ENCODE results near the gene MORC2. TPM values are rescaled to one million over a fixed set of nuclear protein-coding genes. Genes with fewer than 3 reads are reported as not detected.

MORC2 gene
- total RNA-seq, 1 donor from 2014 or later: 50.6 TPM

DNA sequence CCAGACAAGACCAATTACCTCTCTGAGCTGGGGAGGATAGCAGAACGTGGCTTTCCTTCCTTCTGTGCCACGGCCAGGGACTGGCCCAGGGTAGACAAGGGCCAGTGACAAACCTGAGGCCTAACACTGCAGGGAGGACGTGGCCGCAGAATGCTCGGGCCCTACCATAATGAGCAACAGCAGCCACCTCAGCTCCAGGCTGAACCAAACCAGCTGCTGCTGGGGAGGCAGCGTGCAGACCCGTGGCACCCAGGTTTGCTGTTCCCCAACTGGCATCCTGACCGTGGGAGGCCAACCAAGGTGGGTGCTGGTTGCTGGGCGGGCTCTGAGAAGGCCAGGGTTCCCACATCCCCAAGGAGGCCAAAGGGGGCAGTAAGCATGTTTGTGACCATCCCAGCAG is 83.0 kb downstream of the MORC2 start:
- no peak for DNase-seq
- H3K27me3 Mint-ChIP-seq: no peaks in the 10 kb centered on the region
- intact Hi-C loops (cut with micrococcal nuclease): no loop called here
- H3K4me3 Mint-ChIP-seq: no peak overlapping the region
- H3K27ac Mint-ChIP-seq: no peak overlapping the region
- H3K4me1 Mint-ChIP-seq: no peaks in the 10 kb centered on the region
- H3K9me3 Mint-ChIP-seq: no peaks in the 10 kb centered on the region
- H3K36me3 Mint-ChIP-seq (ENCODE audit: low read depth): no peaks in the 10 kb centered on the region

DNA sequence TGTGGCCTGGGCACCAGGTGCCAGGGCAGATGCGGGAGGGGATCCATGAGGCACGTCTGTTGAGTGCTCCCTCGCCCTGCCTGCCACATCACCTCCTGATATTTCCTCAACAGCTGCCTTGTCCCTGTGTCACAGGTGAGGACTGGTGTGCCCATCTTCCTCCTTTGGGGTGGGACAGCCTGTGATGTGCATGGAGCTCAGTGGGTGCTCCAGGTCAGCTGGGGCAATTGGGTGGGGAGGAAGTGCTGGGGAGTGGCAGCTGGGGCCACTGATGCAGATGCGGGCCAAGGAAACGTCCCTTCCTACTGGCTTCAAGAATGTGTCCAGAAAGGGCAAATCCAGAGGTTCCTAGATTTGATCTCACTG is 83.6 kb downstream of the MORC2 start:
- no peaks in the 10 kb centered on the region for H3K36me3 Mint-ChIP-seq (ENCODE audit: low read depth)

GRCh38 chr22:30884211-30885000 is 84.2 kb downstream of the MORC2 start:
- Mint-ChIP-seq H3K4me3 (no peak overlapping the region), H3K27ac (no peak overlapping the region), H3K36me3 (ENCODE audit: low read depth) (no peaks in the 10 kb centered on the region), H3K27me3 (no peaks in the 10 kb centered on the region), H3K4me1 (no peaks in the 10 kb centered on the region), H3K9me3 (no peaks in the 10 kb centered on the region)
- intact Hi-C loops (cut with micrococcal nuclease): no loop called here
- DNase-seq: no peak

More for the DNA sequence above, 83.6 kb downstream of the MORC2 start:
- Mint-ChIP-seq H3K9me3 (no peaks in the 10 kb centered on the region), H3K27me3 (no peaks in the 10 kb centered on the region), H3K27ac (no peak overlapping the region), H3K4me1 (no peaks in the 10 kb centered on the region), H3K4me3 (no peak overlapping the region)
- intact Hi-C loops (cut with micrococcal nuclease): no loop called here
- no peak for DNase-seq

DNA sequence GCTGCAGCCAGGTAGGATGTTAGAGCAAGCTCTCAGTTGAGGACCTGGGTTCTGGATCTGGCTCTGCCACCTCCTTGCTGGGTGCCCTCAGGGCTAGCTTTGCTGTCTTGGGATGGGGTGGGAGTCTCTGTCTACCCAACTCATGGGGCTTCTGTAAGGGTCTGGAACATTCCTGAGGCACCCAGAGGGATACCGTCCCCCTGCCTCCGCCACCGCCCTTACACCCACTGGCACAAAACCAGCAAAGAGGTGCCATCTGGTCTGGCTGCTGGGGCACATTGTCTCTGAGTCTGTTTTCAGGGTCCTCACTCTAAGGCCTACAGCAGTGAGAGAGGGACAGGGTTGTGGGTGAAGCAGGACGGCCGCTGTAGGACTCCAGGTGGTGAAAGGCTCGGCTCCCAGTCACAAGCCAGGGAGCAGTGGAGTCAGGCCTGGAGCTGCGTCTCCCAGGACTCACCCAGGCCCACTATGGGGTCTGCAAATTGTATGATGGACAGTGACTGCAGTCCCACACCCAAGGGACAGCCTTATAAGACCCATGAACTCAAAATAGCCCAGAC is 84.9 kb downstream of the MORC2 start:
- no peaks in the 10 kb centered on the region for H3K36me3 Mint-ChIP-seq (ENCODE audit: low read depth)
- H3K9me3 Mint-ChIP-seq: no peaks in the 10 kb centered on the region

GRCh38 chr22:30882974-30883533 is 85.5 kb downstream of the MORC2 start:
- Mint-ChIP-seq H3K9me3 (no peaks in the 10 kb centered on the region), H3K4me3 (no peak overlapping the region), H3K27me3 (no peaks in the 10 kb centered on the region), H3K27ac (no peak overlapping the region), H3K4me1 (no peaks in the 10 kb centered on the region), H3K36me3 (ENCODE audit: low read depth) (no peaks in the 10 kb centered on the region)
- intact Hi-C loops (cut with micrococcal nuclease): no loop called here
- DNase-seq: no peak

More for the DNA sequence above, 84.9 kb downstream of the MORC2 start:
- Mint-ChIP-seq H3K4me3 (no peak overlapping the region), H3K4me1 (no peaks in the 10 kb centered on the region), H3K27me3 (no peaks in the 10 kb centered on the region), H3K27ac (no peak overlapping the region)
- no peak for DNase-seq
- intact Hi-C loops (cut with micrococcal nuclease): no loop called here

DNA sequence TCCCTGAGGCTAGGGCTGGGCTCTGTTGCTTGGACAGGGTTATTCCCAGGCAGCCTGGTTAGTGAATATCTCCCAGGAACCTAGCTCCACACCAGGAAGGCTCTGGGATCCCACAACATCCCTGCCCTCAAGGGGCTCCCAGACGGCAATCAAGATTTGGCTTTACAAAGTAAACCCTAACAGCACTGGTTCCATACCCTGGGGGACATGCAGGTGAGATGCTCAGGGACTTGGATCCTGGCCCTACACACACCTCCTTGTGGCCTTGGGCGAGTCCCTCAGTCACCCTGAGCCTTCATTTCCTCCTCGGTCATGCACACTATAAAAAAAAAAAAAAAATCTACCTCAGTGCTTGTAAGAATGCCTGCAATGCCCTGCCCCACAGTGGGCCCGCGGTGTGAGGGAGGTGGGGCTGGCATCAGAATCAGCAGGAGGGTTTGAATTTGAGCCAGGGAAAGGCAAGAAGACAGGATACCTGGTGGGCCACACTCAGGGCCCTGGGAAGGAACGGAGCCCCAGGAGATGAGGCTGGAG is 86.3 kb downstream of the MORC2 start:
- no peaks in the 10 kb centered on the region for H3K27me3 Mint-ChIP-seq
- intact Hi-C loops (cut with micrococcal nuclease): no loop called here
- H3K4me1 Mint-ChIP-seq: no peaks in the 10 kb centered on the region
- no peaks in the 10 kb centered on the region for H3K9me3 Mint-ChIP-seq
- DNase-seq: no peak
- no peak overlapping the region for H3K27ac Mint-ChIP-seq
- H3K36me3 Mint-ChIP-seq (ENCODE audit: low read depth): no peaks in the 10 kb centered on the region
- H3K4me3 Mint-ChIP-seq: no peak overlapping the region

DNA sequence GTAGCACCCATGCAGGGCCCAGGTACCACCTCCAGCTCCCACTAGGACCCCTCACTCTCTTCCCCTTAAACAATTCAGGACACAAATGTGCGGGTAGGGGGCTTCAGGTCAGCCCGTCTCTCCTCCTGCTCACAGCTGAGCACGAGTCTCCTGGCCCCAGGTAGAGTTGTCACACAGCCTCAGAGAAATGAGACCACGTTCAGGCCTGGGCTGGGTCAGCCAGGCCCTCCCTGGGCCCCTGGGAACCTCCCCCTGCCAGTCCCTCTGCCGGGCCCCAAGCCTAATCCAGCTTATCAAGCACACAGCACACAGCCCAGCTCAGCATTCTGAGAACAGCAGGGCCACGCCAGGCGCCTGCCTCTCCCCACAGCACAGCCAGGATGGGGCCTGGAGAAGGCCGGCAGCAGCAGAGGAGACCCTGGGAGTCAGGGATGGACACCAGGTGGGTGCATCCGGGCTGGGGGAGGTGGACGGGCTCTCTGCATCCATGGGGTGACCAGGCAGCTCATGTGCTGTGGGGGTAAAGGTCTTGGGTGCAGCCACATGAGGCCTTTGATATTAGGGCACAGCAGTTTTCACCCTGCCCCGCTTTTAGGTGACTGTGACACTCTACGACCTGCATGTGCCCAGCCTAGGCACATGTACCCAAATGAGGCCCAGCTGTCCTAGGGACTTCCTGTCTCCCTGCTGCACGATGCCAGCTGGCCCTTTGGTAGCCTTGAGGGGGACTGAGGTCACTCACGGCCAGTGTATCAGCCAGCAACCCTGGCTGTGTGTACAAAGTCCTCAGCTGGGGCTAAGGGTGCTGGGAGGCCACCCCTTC is 87.0 kb downstream of the MORC2 start:
- Mint-ChIP-seq H3K4me3 (no peak overlapping the region), H3K27ac (no peak overlapping the region), H3K36me3 (ENCODE audit: low read depth) (no peaks in the 10 kb centered on the region), H3K4me1 (no peaks in the 10 kb centered on the region), H3K27me3 (no peaks in the 10 kb centered on the region), H3K9me3 (no peaks in the 10 kb centered on the region)
- intact Hi-C loops (cut with micrococcal nuclease): no loop called here
- no peak for DNase-seq

DNA sequence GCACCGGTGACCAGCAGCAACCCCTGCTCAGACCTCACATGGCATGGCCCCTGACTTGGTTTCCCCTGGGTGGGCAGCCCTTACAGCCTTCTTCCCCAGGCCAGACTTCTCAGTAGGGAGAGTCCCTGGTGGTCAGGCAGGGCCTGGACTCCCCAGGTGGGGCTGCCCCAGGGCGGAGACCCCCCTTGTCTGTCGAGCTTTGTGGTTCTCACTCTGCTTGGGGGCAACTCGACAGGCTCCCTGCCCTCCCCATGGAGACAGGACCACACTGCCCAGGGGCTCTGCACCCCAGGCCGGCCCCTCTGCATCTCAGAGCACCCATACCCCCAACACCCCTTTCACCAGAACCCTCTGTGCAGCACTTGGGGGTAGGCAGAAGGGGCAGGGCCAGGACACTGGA is 87.7 kb downstream of the MORC2 start:
- no peak for DNase-seq
- intact Hi-C loops (cut with micrococcal nuclease): no loop called here
- Mint-ChIP-seq H3K4me1 (no peaks in the 10 kb centered on the region), H3K27ac (no peak overlapping the region), H3K9me3 (no peaks in the 10 kb centered on the region), H3K4me3 (no peak overlapping the region), H3K27me3 (no peaks in the 10 kb centered on the region), H3K36me3 (ENCODE audit: low read depth) (no peaks in the 10 kb centered on the region)

GRCh38 chr22:30880181-30880601 is 88.4 kb downstream of the MORC2 start:
- Mint-ChIP-seq H3K36me3 (ENCODE audit: low read depth) (no peaks in the 10 kb centered on the region), H3K4me3 (no peak overlapping the region), H3K27me3 (no peaks in the 10 kb centered on the region), H3K4me1 (no peaks in the 10 kb centered on the region), H3K9me3 (no peaks in the 10 kb centered on the region), H3K27ac (no peak overlapping the region)
- DNase-seq: no peak
- intact Hi-C loops (cut with micrococcal nuclease): no loop called here

DNA sequence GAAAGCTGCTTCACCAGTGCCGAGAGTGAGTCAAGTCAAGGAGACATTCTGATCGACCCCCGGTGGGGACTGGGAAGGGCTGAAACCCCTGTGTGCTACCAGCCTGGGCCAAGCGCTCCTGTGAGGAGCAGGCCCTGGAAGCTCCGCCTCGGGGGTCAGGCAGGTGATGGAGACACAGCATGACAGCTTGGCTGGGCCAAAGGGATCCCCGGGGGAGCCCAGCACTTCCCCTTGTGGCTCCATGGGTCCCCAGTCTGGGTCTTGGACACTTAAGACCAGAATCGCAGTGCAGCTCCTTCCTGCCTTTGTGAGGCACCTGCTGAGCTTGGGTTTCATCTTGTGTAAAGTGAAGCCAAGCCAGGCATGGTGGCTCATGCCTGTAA is 89.2 kb downstream of the MORC2 start:
- intact Hi-C loops (cut with micrococcal nuclease): no loop called here
- no peak overlapping the region for H3K4me3 Mint-ChIP-seq
- H3K4me1 Mint-ChIP-seq: no peaks in the 10 kb centered on the region
- no peak for DNase-seq
- no peaks in the 10 kb centered on the region for H3K36me3 Mint-ChIP-seq (ENCODE audit: low read depth)
- H3K27ac Mint-ChIP-seq: no peak overlapping the region
- H3K9me3 Mint-ChIP-seq: no peaks in the 10 kb centered on the region
- H3K27me3 Mint-ChIP-seq: no peaks in the 10 kb centered on the region

- Mint-ChIP-seq H3K36me3 (ENCODE audit: low read depth) (no peaks in the 10 kb centered on the region), H3K27me3 (no peaks in the 10 kb centered on the region), H3K27ac (no peak overlapping the region), H3K9me3 (no peaks in the 10 kb centered on the region), H3K4me3 (no peak overlapping the region), H3K4me1 (no peaks in the 10 kb centered on the region)
- no peak for DNase-seq
- intact Hi-C loops (cut with micrococcal nuclease): no loop called here
Measured at GRCh38 chr22:30878516-30879414, 89.8 kb downstream of the MORC2 start.

GRCh38 chr22:30877662-30878515 is 90.7 kb downstream of the MORC2 start:
- Mint-ChIP-seq H3K4me1 (no peaks in the 10 kb centered on the region), H3K4me3 (no peak overlapping the region), H3K36me3 (ENCODE audit: low read depth) (no peaks in the 10 kb centered on the region), H3K9me3 (no peaks in the 10 kb centered on the region), H3K27me3 (no peaks in the 10 kb centered on the region), H3K27ac (no peak overlapping the region)
- no peak for DNase-seq
- intact Hi-C loops (cut with micrococcal nuclease): no loop called here
